GM18861 (cell line): Measurements from ENCODE around the gene APOBEC3B.
A peak's percentile ranks its signal among the peaks of the same experiment; 100 is the strongest.
"Not testable (repeated sequence)": the region's sequence is repeated elsewhere in the genome, so short reads cannot be mapped to it uniquely, and the experiment has no call there.

Experiments
- ATAC-seq: cut with Tn5 transposase; IDR thresholded peaks from one replicate; pipeline ENCODE4 v1.9.1; 2021; ENCODE audit not compliant: unreplicated experiment

The APOBEC3B gene

DNA sequence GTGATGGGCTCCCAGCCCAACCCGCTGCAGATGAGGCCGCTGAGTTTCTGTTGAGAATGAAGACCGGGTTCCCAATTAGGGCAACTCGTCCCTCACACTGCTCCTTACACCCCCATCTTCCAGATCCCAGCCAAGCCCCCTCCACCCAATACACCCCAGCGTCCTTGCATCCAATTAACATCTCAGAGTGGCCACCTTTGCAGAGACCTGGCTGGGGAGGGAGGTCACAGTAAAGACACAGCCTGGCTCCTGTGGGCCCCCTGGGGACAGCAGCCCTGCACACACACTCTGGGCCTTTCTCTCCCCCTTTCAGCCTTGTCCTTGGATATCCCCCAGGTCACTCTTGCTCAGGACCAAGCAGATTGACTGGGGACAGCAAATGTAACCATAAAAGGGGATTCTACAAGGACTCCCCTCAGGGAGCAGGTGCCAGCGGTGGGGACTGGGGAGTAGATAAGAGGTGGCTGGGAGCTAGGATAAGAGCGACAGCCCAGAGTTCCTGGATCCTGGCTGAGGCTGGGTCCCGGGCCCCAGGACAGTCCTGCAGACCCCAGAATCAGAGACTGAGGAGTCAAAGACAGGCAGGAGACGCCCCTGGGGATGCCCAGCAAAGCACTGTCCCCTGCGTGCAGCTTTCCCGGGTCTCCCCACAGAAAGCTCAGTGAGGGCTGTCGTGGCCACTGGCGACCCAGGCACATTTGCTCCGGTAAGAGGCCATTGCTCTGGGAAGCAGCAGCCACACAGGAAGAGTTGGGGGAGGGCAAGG is 16.4 kb upstream of the APOBEC3B start:
- no peak for ATAC-seq

DNA sequence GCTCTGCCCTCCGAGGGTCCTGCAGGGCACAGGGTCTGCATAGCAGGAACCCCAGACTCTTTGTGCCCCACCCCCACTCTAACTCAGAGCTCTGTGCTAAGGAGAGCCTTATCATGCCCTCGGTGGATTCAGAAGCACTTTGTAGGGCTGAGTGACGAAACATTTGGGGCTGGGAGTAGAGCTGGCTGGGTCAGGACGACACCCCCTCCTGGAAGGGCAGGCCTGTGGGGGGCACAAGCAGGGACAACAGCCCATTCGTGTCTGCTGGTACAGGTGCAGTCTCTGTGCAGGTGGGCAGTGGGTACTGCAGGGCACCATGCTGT is 15.8 kb upstream of the APOBEC3B start:
- ATAC-seq: no peak

DNA sequence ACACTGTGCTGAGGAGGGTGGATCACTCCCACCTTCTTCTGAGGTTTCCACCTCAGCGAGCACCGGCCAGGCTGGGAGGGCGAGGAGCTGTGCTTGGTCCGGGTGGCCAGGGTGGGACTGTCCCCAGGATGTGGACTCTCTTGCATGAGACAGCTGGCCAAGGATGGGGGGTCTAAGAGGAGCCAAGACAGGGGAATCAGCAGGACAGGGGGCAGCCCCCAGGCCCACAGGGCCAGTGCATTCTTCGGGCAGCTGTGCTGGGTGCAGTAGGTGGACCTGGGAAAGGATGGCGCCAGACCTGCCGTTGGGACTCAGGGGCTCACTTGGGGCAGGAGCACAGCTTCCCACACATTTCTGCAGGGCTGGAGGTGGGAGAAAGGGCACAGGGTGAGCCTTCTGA is 15.2 kb upstream of the APOBEC3B start:
- no peak for ATAC-seq

DNA sequence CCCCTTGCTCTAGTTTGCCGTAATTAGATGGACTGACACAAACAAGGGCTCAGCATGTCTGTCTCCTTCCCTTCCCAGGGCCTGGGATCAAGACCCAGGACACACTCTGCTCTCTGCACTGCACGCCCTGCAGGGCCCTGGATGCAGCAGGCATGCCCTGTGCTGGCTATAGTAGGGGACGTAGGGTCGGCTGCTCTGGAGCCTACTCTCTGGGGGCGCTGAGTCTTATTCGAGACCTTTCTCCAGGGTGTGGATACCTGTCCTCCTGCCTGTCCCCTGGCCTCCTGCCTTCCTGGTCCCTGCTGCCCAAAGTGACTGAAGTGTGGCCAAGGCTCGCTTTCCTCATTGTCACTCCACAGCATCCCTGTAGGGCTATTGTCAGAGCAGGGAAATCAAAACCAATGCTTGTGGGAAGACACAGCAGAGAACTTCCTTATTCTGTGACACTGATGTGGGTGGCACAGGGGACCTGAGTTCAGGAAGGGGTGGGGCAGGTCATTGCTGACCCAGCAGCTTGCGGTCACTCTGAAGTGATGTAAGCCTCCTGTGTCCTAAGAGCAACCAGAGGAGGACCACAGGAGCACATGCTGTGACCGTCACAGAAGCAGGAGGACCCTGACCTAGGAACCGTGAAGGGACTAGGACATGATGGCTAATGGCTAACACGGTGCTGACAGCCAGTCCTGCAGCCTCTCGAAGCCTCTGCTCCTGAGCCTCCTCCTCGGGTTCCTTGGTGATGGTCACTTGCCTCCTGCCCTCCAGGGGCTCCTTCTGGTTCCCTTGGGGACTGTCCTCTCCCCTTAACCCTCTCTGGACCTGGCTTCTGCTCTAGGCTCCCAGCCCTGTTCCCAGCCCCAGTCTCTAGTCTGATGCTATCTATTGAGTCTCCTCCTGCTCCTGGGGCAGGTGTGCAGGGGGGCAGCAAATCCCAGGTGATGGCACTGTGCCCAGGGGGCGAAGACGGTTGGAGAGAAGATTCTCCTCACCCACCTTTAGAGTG is 14.4 kb upstream of the APOBEC3B start:
- ATAC-seq: no peak

DNA sequence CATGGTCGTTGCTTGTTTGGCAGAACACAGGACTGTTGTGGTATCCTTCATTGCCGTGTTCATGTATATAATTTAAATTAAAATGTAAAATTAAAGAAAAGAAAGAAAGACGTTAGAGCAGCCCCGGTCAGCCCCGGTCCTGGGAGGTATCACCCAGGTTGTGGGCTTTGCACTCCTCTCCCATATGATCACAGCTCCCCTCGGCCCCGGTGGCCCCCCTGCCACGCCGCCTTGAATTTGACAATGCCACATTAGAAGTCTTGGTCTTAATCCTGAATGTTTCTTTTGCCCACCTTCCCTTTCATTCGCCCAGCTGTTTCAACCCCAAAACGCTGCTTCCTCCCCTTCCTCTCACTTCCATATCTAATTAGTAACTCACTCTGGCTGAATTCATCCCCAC is 13.3 kb upstream of the APOBEC3B start:
- ATAC-seq: no peak

DNA sequence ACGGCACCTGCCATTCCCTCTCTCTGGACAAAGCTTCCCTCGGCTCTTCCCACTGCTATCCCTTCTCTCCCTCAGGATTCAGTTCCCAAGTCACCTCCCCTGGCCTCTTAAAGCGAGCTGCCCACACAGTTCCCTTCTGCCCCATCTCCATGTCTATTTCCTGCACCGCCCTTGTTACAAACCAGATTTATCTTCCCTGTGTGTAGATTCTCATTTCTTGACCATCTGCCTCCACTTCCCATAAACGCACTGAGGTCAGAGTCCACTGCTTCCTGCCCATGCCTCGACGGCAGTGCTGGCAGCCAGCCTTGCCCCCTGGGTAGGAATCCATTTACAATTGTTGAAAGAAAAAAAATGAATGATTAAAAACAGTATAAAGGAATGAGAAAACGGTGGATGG is 11.6 kb upstream of the APOBEC3B start:
- ATAC-seq: no peak

DNA sequence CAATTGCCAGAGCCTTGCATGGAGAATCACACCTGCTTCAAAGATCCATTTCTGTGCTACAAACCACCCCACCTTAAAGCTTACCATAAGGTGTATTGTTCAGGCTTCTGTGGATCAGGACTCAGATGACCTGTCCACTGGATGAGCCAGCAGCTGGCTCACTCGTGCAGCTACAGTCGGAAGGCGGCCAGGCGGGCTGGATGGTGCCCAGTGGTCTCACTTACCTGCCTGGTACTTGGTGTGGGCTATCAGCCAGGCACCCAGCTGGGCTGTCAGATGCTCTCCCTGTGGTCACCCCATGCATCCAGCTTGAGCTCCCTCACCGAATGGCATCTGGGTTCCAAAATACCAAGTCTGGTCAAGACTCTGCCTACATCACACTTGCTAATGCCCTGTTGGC is 10.9 kb upstream of the APOBEC3B start:
- no peak for ATAC-seq

DNA sequence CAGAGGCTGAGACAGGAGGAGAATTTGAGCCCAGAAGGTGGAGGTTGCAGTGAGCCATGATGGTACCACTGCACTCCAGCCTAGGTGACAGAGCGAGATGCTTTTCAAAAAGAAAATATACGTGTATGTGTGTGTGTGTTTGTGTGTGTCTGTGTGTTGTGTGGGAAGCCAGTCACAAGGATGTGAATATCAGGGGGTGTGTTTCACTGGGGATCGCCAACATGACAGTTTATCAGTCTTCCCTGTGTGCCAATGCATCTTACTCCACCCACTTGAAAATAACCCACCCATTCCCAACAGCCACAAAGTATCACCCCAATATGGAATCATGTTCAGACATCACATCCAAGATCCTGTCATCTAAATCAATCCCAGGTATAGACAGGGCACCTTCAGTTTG is 10.4 kb upstream of the APOBEC3B start:
- ATAC-seq: no peak

DNA sequence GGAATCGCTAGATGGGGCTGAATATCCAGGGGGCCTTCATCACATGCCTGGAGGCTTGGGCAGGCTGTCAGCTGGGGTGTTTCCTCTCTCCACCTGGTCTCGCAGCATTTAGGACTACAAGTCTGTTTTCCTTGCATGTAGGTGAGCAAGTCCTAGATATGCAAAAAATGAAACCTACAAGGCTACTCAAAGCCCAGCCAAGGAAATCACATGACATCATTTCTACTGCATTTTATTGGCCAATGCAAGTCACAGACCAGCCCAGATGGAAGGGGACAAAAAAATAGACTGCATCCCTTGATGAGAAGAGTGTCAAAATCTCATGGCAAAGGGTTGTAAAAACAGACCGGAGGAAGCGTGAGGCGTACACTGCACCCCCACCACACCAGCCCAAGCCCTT is 9.6 kb upstream of the APOBEC3B start:
- no peak for ATAC-seq

DNA sequence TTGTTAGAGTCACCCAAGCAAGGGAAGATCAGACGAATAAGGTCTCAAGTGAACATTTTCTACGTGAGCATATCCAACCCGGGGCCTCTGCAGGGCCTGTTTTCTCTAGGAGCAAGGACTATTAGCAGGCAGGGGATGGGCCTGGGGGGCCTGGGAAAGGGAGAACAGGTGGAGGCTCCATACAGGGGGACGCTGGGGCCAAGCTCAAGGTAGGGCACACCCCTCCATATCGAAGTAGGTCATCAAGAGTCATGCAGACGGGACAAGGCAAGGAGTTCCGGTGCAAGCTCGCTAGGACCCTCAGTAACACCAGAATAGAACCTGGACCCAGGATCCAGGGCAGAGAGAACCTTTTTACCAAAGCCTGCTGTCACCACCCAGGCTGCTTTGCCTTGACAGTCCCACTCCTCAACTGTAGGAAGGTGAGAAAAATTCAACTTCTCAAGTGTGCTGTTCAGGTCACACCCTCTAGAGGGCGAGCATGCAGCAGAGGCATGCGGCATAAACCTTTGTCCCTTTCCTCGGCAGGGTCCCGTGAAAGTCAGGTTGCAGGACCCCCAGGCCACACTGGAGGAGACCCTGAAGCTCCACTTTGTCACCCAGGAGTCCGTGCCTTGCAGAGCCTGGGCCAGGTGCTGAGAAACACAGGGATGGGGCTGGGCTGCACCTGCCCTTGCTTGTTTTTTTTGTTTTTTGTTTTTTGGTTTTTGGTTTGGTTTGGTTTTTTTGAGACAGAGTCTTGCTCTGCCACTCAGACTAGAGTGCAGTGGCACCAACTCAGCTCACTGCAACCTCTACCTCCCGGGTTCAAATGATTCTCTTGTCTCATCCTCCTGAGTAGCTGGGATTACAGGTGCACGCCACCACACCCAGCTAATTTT is 8.6 kb upstream of the APOBEC3B start:
- no peak for ATAC-seq

DNA sequence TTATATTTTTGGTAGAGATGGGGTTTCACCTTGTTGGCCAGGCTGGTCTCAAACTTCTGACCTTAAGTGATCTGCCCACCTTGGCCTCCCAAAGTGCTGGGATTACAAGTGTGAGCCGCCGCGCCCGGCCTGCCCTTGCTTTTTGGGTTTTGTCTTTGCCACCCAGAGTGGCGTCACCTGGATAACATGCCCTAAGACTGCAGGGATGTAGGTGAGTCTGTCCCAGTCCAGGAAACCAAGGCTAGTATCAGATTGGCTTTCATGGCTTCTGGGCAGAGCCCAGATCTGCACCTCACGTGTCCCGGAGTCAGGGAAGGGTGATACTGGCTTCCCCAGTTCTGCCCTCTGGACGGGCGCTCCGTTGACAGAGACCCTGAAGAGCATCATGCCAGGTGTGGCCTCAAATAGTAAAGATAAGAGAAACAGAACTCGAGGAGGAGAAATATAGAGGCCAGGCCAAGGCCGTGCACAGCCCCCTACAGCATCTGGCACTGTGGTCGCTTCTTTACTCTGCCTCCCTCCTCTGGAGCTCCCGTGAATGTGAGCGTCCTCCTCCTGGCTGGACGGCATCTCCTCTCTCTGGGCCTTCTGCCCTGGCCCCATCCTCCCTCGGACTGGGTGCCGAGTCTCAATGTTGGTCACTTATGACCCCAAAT is 7.8 kb upstream of the APOBEC3B start:
- ATAC-seq: no peak

DNA sequence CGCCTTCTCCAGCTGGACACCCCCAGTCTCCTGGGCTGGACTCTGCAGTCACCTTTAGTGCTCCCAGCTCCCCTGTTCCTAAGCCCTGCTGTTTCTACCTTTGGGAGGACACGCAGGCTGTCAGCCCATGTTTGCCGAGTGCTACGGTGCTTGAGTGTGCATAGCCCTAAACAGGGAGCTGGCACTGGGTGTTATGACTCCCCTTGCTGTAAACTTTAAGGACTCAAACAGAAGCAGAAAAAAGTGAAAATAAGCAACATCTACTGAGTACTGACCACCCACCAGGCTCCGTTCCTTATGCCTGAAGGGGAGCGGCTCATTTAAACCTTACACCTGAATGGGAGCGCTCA is 7.3 kb upstream of the APOBEC3B start:
- ATAC-seq: no peak

DNA sequence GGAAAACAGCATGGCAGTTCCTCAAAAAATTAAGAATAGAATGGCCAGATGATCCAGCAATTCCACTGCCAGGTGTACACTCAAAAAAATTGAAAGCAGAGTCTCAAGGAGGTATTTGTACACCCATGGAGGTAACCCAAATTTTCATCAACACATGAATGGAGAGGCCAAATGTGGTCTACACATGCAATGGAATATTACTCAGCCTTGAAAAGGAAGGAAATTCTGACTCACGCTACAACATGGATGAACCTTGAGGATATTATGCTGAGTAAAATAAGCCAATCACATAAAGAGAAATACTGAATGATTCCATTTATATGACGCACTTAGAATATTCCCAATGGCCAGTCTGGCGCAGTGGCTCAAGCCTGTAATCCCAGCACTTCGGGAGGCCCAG is 4.9 kb upstream of the APOBEC3B start:
- not testable (repeated sequence) for ATAC-seq

DNA sequence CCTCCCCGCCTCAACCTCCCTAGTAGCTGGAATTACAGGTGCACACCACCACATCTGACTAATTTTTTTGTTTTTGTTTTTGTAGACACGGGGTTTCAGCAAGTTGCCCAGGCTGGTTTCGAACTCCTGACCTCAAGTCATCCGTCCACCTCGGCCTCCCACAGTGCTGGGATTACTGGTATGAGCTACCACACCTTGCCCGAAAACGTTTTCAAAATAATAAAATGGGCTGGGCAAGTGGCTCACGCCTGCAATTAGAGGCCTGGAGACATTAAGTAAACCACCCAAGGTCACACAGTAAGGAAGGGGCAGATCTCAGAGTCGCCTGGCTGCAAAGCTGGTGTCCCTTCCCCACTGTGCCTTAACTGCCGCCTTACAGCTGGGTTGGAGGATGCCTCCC is 1.6 kb upstream of the APOBEC3B start:
- not testable (repeated sequence) for ATAC-seq

DNA sequence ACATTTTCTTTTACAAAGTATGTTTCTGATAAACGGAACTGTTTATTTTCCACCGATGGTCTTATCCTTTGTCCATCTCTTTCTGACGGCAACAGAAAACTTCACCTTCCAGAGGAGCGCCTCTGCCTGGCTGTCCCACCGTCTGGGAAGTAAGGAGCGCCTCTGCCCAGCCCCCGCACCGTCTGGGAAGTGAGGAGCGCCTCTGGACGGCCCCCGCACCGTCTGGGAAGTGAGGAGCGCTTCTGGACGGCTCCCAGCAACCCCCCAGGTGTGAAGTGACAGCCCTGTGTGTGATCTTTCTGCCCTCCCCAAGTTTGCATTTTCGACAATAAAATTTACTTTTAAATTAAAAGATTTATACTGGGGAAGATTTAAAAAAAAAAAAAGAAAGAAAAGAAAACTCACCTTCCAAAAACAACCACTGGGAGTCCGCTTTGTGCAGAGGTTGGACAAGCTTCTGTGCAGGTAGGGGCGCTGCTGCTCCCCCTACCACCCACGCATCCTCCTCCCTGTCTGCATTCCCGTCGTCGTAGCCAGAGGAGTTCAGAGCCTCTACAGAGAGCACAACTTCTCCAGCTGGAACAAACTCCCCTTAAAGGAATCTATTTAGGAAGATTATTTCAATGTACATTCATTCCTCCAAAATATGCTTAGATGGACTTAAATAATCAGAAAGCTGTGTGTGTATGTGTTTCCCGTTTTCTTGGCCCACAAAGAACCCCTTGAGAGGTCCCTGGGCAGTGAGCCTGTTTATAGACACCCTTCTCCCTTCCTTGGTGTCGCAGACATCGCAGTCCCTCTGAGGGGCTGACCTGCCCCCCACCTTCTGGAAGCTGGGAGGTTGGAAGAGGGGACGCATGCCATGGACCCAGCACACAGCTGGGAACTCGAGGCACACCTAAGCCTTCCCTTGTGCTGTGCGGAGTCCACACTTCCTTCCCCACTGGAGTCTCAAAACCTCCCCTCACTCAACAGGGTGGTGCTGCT is 849 bp upstream of the APOBEC3B start:
- ATAC-seq: no peak

DNA sequence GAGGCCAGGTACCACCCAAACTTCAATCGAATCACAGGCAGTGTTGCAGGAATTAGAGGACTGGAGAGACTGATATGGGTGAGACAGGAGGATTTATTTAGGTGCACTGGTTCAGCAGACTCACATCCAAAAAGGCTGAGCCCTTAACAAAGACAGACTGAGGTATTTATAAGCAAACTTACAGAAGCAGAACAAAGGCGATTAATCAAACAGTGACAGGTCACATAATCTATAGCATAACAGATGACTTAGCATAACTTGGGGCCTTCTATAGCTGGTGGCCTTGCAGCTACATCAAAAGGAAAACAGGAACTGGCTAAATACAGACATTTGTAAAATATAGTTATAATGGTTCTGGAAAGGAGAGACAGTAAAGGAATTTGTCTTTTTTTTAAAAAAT is 2.1 kb downstream of the APOBEC3B start:
- no peak for ATAC-seq

DNA sequence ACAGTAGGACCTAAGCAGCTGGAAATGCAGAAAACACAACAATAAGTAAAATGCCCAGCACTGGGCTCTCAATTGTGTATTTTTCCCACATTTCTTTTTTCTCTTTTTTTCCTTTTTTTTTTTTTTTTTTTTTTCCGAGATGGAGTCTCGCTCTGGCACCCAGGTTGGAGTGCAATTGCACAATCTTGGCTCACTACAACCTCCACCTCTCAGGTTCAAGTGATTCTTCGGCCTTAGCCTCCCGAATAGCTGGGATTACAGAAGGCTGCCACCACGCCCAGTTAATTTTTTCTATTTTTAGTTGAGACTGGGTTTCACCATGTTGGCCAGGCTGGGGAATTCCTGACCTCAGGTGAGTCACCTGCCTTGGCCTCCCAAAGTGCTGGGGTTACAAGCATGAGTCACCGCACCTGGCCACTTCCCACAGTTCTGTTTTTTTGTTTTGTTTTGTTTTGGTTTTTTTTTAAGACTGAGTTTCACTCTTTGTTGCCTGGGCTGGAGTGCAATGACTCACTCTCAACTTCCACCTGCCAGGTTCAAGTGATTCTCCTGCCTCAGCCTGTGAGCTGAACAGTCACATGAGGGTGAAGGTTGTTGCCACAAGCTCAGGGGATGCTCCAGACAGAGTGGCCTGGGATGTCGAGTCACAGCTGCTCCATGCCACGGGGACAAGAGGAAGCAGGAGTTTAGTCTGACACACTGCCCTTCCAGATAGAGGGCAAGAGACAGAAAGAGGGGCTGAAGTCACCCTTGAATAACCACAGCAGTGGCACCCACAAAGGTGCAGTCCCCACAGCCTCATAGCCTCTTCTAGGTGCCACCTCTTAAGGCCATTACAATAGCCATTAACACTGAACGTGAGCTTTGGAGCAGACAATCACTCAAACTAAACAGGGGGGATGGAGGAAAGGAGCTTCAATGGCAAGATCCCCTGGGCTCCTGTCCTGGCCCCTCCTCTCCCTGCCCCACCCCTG is 2.9 kb downstream of the APOBEC3B start:
- ATAC-seq: peak; percentile 61

DNA sequence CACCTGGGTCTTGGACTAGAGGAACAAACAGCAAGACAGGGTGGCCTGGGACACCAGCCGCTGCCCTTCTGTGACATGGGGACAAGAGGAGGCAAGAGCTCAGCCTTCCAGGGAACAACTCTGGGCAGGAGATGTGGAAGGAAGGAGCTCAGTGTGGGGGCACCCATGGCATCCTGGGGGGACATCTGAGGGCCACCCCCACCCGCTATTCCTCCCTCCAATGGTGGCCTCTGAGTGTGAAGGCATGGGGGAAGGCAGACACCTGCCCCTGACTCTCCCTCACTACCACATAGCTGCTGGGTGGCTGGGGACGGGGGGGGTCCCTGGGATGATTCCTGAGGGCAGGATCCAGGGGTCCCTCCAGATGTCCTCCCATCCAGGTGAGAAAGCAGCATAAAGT is 4.5 kb downstream of the APOBEC3B start:
- no peak for ATAC-seq
